ENCODE measurements around the gene HHAT.
"Not testable (repeated sequence)": the region's sequence is repeated elsewhere in the genome, so short reads cannot be mapped to it uniquely, and the experiment has no call there.

The HHAT gene

GRCh38 chr1:210417881-210418280, 89.2 kb downstream of the HHAT start:
- DNase-seq, result no peak
- H3K4me2 ChIP-seq (ENCODE audit: low read depth, low read length), result no peak overlapping the region
- H3K9me2 ChIP-seq (replicated peaks; ENCODE audit: insufficient read depth, low read length), result no peaks in the 10 kb centered on the region
- no peaks in the 10 kb centered on the region for H4K20me1 ChIP-seq (ENCODE audit: insufficient read depth, low read length)
- TF ChIP-seq EZH2phosphoT487 (IDR thresholded peaks at IDR 0.05; ENCODE audit: low read length), result no peak
- H3K79me2 ChIP-seq (ENCODE audit: low read length), result no peaks in the 10 kb centered on the region
- no peak overlapping the region for H2AFZ ChIP-seq (ENCODE audit: low read length)
- H3K9ac ChIP-seq (ENCODE audit: low read length), result no peak overlapping the region
- no peaks in the 10 kb centered on the region for H3K36me3 ChIP-seq (replicated peaks; ENCODE audit: insufficient read depth, low read length)
- no peak overlapping the region for H3K4me3 ChIP-seq (ENCODE audit: low read length)
- H3K27me3 ChIP-seq (replicated peaks; ENCODE audit: insufficient read depth, low read length), result no peaks in the 10 kb centered on the region
- H3K27ac ChIP-seq (ENCODE audit: low read length), result no peak overlapping the region
- no peaks in the 10 kb centered on the region for H3K4me1 ChIP-seq (ENCODE audit: low read length)
- H3K9me3 ChIP-seq (replicated peaks; ENCODE audit: insufficient read depth, low read length), result no peaks in the 10 kb centered on the region
- H3F3A ChIP-seq (ENCODE audit: insufficient read depth, low read length), result no peaks in the 10 kb centered on the region

- Histone ChIP-seq H3K27ac (ENCODE audit: low read length) (no peak overlapping the region), H4K20me1 (ENCODE audit: insufficient read depth, low read length) (no peaks in the 10 kb centered on the region), H3K4me2 (ENCODE audit: low read depth, low read length) (no peak overlapping the region), H3K9me2 (replicated peaks; ENCODE audit: insufficient read depth, low read length) (no peaks in the 10 kb centered on the region), H3K79me2 (ENCODE audit: low read length) (no peaks in the 10 kb centered on the region), H3F3A (ENCODE audit: insufficient read depth, low read length) (no peaks in the 10 kb centered on the region), H3K9ac (ENCODE audit: low read length) (no peak overlapping the region), H3K4me1 (ENCODE audit: low read length) (no peaks in the 10 kb centered on the region), H3K27me3 (replicated peaks; ENCODE audit: insufficient read depth, low read length) (no peaks in the 10 kb centered on the region), H3K9me3 (replicated peaks; ENCODE audit: insufficient read depth, low read length) (no peaks in the 10 kb centered on the region), H2AFZ (ENCODE audit: low read length) (no peak overlapping the region), H3K4me3 (ENCODE audit: low read length) (no peak overlapping the region), H3K36me3 (replicated peaks; ENCODE audit: insufficient read depth, low read length) (no peaks in the 10 kb centered on the region)
- TF ChIP-seq EZH2phosphoT487 (IDR thresholded peaks at IDR 0.05; ENCODE audit: low read length) (no peak), EZH2 (optimal IDR thresholded peaks at IDR 0.05; ENCODE audit: low read depth, low read length) (no peak), CTCF (IDR thresholded peaks at IDR 0.05; ENCODE audit: low read length) (no peak)
- no peak for DNase-seq
These were observed 90.4 kb downstream of the HHAT start for GRCh38 chr1:210418863-210419650.

DNA sequence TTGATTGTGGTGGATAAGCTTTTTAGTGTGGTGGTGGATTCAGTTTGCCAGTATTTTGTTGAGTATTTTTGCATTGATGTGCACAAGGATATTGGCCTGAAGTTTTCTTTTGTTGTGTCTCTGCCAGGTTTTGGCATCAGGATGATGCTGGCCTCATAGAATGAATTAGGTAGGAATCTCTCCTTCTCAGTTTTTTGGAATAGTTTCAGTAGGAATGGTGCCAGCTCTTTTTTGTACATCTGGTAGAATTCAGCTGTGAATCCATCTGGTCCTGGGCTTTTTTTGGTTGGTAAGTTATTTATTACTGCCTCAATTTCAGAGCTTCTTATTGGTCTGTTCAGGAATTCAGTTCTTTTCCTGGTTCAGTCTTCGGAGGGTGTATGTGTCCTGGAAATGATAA, 98.0 kb downstream of the HHAT start:
- not testable (repeated sequence) for H4K20me1 ChIP-seq (ENCODE audit: insufficient read depth, low read length); H3K4me3 ChIP-seq (ENCODE audit: low read length); H3K79me2 ChIP-seq (ENCODE audit: low read length); H3K4me1 ChIP-seq (ENCODE audit: low read length); H3K36me3 ChIP-seq (replicated peaks; ENCODE audit: insufficient read depth, low read length); H2AFZ ChIP-seq (ENCODE audit: low read length); DNase-seq; H3K27ac ChIP-seq (ENCODE audit: low read length); H3F3A ChIP-seq (ENCODE audit: insufficient read depth, low read length); H3K9me2 ChIP-seq (replicated peaks; ENCODE audit: insufficient read depth, low read length); H3K27me3 ChIP-seq (replicated peaks; ENCODE audit: insufficient read depth, low read length); H3K9ac ChIP-seq (ENCODE audit: low read length); H3K4me2 ChIP-seq (ENCODE audit: low read depth, low read length); H3K9me3 ChIP-seq (replicated peaks; ENCODE audit: insufficient read depth, low read length)

GRCh38 chr1:210428696-210429095, 100.0 kb downstream of the HHAT start:
- Histone ChIP-seq H3K4me2 (ENCODE audit: low read depth, low read length) (no peak overlapping the region), H3K9ac (ENCODE audit: low read length) (no peak overlapping the region), H3K27ac (ENCODE audit: low read length) (no peak overlapping the region), H3F3A (ENCODE audit: insufficient read depth, low read length) (no peaks in the 10 kb centered on the region), H3K36me3 (replicated peaks; ENCODE audit: insufficient read depth, low read length) (no peaks in the 10 kb centered on the region), H3K4me3 (ENCODE audit: low read length) (no peak overlapping the region), H3K9me3 (replicated peaks; ENCODE audit: insufficient read depth, low read length) (no peaks in the 10 kb centered on the region), H3K79me2 (ENCODE audit: low read length) (no peaks in the 10 kb centered on the region), H3K4me1 (ENCODE audit: low read length) (no peaks in the 10 kb centered on the region), H4K20me1 (ENCODE audit: insufficient read depth, low read length) (no peaks in the 10 kb centered on the region), H2AFZ (ENCODE audit: low read length) (no peak overlapping the region), H3K27me3 (replicated peaks; ENCODE audit: insufficient read depth, low read length) (no peaks in the 10 kb centered on the region), H3K9me2 (replicated peaks; ENCODE audit: insufficient read depth, low read length) (no peaks in the 10 kb centered on the region)
- no peak for TF ChIP-seq EZH2phosphoT487 (IDR thresholded peaks at IDR 0.05; ENCODE audit: low read length)
- DNase-seq, result no peak

GRCh38 chr1:210434223-210434622, 105.5 kb downstream of the HHAT start:
- Histone ChIP-seq H3K9ac (ENCODE audit: low read length) (no peak overlapping the region), H3K9me3 (replicated peaks; ENCODE audit: insufficient read depth, low read length) (no peaks in the 10 kb centered on the region), H3K4me1 (ENCODE audit: low read length) (no peaks in the 10 kb centered on the region), H3K27me3 (replicated peaks; ENCODE audit: insufficient read depth, low read length) (no peaks in the 10 kb centered on the region), H4K20me1 (ENCODE audit: insufficient read depth, low read length) (no peaks in the 10 kb centered on the region), H3K4me3 (ENCODE audit: low read length) (no peak overlapping the region), H3K27ac (ENCODE audit: low read length) (no peak overlapping the region), H3K36me3 (replicated peaks; ENCODE audit: insufficient read depth, low read length) (no peaks in the 10 kb centered on the region), H3K79me2 (ENCODE audit: low read length) (no peaks in the 10 kb centered on the region), H3K9me2 (replicated peaks; ENCODE audit: insufficient read depth, low read length) (no peaks in the 10 kb centered on the region), H3K4me2 (ENCODE audit: low read depth, low read length) (no peak overlapping the region), H2AFZ (ENCODE audit: low read length) (no peak overlapping the region), H3F3A (ENCODE audit: insufficient read depth, low read length) (no peaks in the 10 kb centered on the region)
- no peak for DNase-seq
- TF ChIP-seq CTCF (IDR thresholded peaks at IDR 0.05; ENCODE audit: low read length) (no peak), EZH2 (optimal IDR thresholded peaks at IDR 0.05; ENCODE audit: low read depth, low read length) (no peak), EZH2phosphoT487 (IDR thresholded peaks at IDR 0.05; ENCODE audit: low read length) (no peak)

Data from MM.1S (cell line).